HepG2 (cell line): ENCODE results near the gene AJUBA. TPM values are rescaled to one million over a fixed set of nuclear protein-coding genes. Genes with fewer than 3 reads are reported as not detected.

Source experiments
- AGO2 ChIP-seq: fragments of 200-400 bp; formaldehyde crosslinking; optimal IDR thresholded peaks from 2 replicates; pipeline ENCODE3; 2017; ENCODE audit warnings: mild to moderate bottlenecking, low read depth, low read length, moderate library complexity
- ATRX ChIP-seq: sonication (generic); formaldehyde crosslinking; IDR thresholded peaks from 2 replicates; pipeline ENCODE4 v1.4.0; 2020; ENCODE audit warnings: missing genetic modification reagents, borderline replicate concordance
- CENPBD1 ChIP-seq: sonication (generic); formaldehyde crosslinking; IDR thresholded peaks from 2 replicates; pipeline ENCODE4 v1.8.0; 2022; ENCODE audit warnings: missing genetic modification reagents, low read depth, mild to moderate bottlenecking, borderline replicate concordance
- FOSL1 ChIP-seq: sonication (generic); formaldehyde crosslinking; IDR thresholded peaks from 2 replicates; pipeline ENCODE4 v1.9.0; 2021; ENCODE audit warnings: missing genetic modification reagents, borderline replicate concordance
- HNRNPUL1 ChIP-seq: fragments of 200-400 bp; formaldehyde crosslinking; IDR thresholded peaks from 2 replicates; pipeline ENCODE4 v1.6.1; 2017; ENCODE audit warnings: low read depth, mild to moderate bottlenecking, low read length, moderate library complexity
- NR2C2 ChIP-seq: sonication (generic); formaldehyde crosslinking; IDR thresholded peaks from 2 replicates; pipeline ENCODE4 v1.4.0; 2020; ENCODE audit warnings: missing genetic modification reagents, mild to moderate bottlenecking, moderate library complexity, borderline replicate concordance
- RBFOX2 ChIP-seq: fragments of 200-400 bp; formaldehyde crosslinking; IDR thresholded peaks from 2 replicates; pipeline ENCODE4 v1.6.1; 2017; ENCODE audit warnings: low read depth, mild to moderate bottlenecking, low read length
- SMYD3 ChIP-seq: sonication (generic); formaldehyde crosslinking; IDR thresholded peaks from 2 replicates; pipeline ENCODE4 v1.8.1; 2023; ENCODE audit warnings: mild to moderate bottlenecking, missing genetic modification reagents
- YEATS2 ChIP-seq: sonication (generic); formaldehyde crosslinking; IDR thresholded peaks from 2 replicates; pipeline ENCODE4 v1.4.0; 2020; ENCODE audit warnings: missing genetic modification reagents, borderline replicate concordance
- ZMYM2 ChIP-seq: sonication (generic); formaldehyde crosslinking; IDR thresholded peaks from 2 replicates; pipeline ENCODE4 v1.8.0; 2022; ENCODE audit warnings: mild to moderate bottlenecking, missing genetic modification reagents
- ZNF121 ChIP-seq: sonication (generic); formaldehyde crosslinking; IDR thresholded peaks from 2 replicates; pipeline ENCODE4 v1.5.0; 2020; ENCODE audit warnings: mild to moderate bottlenecking, missing genetic modification reagents
- ZNF331 ChIP-seq: sonication (generic); formaldehyde crosslinking; IDR thresholded peaks from 2 replicates; pipeline ENCODE4 v1.4.0; 2020; ENCODE audit warnings: missing genetic modification reagents
- ZNF468 ChIP-seq: sonication (generic); formaldehyde crosslinking; IDR thresholded peaks from 2 replicates; pipeline ENCODE4 v1.8.0; 2022; ENCODE audit warnings: mild to moderate bottlenecking, moderate library complexity, missing genetic modification reagents
- ZNF691 ChIP-seq: sonication (generic); formaldehyde crosslinking; IDR thresholded peaks from 2 replicates; pipeline ENCODE4 v1.4.0; 2020; ENCODE audit warnings: missing genetic modification reagents, low read depth, mild to moderate bottlenecking, borderline replicate concordance
- ZNF710 ChIP-seq: sonication (generic); formaldehyde crosslinking; IDR thresholded peaks from 2 replicates; pipeline ENCODE4 v1.5.0; 2020; ENCODE audit warnings: mild to moderate bottlenecking, missing genetic modification reagents, borderline replicate concordance
- polyA plus RNA-seq, 8 experiments: library from polyadenylated mRNA; depleted of rRNA in 3 of 8; stranded (reverse) in 7 of 8; unstranded in 1 of 8; fragments of >200 nt; fragmentation: Illumina TruSeq in 4 of 8; extraction: Trizol in 4 of 8; gene quantifications; 2 replicates each; pipeline versions ENCODE4 v1.2.1 to v1.2.3, GENCODE V29; 2011 to 2016; ENCODE audit warnings: low read depth in 4 of 8, missing spikeins in 1 of 8, mixed read lengths in 1 of 8; ENCODE audit not compliant: insufficient read depth in 1 of 8
- total RNA-seq, 5 experiments: library from RNA; depleted of rRNA; stranded (reverse); fragments of >200 nt; fragmentation: Illumina TruSeq; extraction: Trizol; gene quantifications; 2 replicates each; pipeline ENCODE4 v1.2.3, GENCODE V29; 2016; ENCODE audit warnings: low read depth in 1 of 5
- TF ChIP-seq, protein P1 (sequence below): sonication (generic); formaldehyde crosslinking; IDR thresholded peaks from 2 replicates; pipeline ENCODE4 v1.4.0; 2020; ENCODE audit warnings: missing genetic modification reagents; ENCODE audit errors: not compliant biosample characterization
- TF ChIP-seq, protein P2 (sequence below): sonication (generic); formaldehyde crosslinking; conservative IDR thresholded peaks from 2 replicates; pipeline ENCODE4 v1.8.1; 2023; ENCODE audit warnings: missing genetic modification reagents
- TF ChIP-seq, protein P3 (sequence below), 2 experiments: sonication (generic) in 1 of 2; formaldehyde crosslinking in 1 of 2; IDR thresholded peaks; 2 replicates each; pipeline versions ENCODE4 v1.4.0 to v1.6.1; 2018 to 2020; ENCODE audit warnings: missing genetic modification reagents in 2 of 2, borderline replicate concordance in 1 of 2, low read depth in 1 of 2, mild to moderate bottlenecking in 1 of 2, missing biosample characterization in 1 of 2

AJUBA gene
- total and polyA plus RNA-seq, 2 of the 13 experiments (the other 11 are each of a cell fraction or from before 2014, with no cell fraction given), result 157 to 241 TPM

DNA sequence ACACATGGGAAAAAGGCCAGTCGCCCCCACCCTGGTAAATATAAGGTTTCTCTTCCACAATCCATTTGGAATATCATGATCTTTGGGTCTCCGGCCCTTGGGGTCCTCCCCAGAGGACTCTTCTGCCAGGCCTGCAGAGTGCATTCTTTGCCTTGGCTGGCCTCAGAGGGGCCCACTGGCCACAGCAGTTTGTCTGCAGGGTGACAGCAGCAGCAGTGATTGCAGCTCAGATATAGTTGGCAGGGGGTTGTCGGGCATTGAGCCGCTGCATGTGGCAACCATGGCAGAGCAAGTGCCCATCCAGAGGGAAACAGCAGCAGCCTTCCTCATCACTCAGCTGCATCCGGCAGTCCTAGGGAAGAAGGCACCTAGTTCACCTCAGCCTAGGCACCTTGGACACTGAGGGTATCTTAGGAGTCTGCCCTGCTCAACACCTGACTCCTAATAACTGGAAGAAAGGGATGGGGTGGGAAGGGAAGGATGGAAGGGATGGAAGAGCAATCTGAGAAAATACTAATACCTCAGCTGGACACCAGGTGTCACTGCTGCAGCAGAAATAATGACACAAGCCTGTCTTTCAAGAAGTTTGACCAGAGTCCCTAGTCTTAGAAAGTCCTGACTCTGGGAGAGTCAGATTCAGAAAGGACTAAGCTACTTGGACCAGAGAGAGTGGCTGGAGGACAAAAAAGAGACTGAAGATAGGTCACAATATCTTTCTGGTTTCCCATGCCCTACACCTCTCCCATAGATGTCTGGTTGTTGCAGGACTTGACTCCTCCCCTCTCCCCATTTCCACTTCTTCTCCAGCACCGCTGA lies 8.9 kb downstream of the AJUBA start (continued):
- TF ChIP-seq ZNF468, result no peak
- TF ChIP-seq CENPBD1 (CRISPR knock-in tag), result no peak
- no peak; the same call in 1 of the 2 replicates for TF ChIP-seq ATRX (CRISPR knock-in tag)
- TF ChIP-seq, protein P1, sequence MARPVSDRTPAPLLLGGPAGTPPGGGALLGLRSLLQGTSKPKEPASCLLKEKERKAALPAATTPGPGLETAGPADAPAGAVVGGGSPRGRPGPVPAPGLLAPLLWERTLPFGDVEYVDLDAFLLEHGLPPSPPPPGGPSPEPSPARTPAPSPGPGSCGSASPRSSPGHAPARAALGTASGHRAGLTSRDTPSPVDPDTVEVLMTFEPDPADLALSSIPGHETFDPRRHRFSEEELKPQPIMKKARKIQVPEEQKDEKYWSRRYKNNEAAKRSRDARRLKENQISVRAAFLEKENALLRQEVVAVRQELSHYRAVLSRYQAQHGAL (CRISPR knock-in tag), result no peak
- TF ChIP-seq ZNF710 (CRISPR knock-in tag), result no peak
- peak; percentile 71; the same call in 1 of the 2 replicates for TF ChIP-seq ZNF691
- TF ChIP-seq HNRNPUL1, result no peak
- no peak for TF ChIP-seq SMYD3
- TF ChIP-seq ZNF331 (CRISPR knock-in tag), result peak; percentile 44; the same call in 1 of the 2 replicates
- TF ChIP-seq, protein P2, sequence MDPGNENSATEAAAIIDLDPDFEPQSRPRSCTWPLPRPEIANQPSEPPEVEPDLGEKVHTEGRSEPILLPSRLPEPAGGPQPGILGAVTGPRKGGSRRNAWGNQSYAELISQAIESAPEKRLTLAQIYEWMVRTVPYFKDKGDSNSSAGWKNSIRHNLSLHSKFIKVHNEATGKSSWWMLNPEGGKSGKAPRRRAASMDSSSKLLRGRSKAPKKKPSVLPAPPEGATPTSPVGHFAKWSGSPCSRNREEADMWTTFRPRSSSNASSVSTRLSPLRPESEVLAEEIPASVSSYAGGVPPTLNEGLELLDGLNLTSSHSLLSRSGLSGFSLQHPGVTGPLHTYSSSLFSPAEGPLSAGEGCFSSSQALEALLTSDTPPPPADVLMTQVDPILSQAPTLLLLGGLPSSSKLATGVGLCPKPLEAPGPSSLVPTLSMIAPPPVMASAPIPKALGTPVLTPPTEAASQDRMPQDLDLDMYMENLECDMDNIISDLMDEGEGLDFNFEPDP (CRISPR knock-in tag), result no peak
- no peak for TF ChIP-seq NR2C2 (CRISPR knock-in tag)
- TF ChIP-seq FOSL1 (CRISPR knock-in tag), result no peak
- TF ChIP-seq, protein P3, sequence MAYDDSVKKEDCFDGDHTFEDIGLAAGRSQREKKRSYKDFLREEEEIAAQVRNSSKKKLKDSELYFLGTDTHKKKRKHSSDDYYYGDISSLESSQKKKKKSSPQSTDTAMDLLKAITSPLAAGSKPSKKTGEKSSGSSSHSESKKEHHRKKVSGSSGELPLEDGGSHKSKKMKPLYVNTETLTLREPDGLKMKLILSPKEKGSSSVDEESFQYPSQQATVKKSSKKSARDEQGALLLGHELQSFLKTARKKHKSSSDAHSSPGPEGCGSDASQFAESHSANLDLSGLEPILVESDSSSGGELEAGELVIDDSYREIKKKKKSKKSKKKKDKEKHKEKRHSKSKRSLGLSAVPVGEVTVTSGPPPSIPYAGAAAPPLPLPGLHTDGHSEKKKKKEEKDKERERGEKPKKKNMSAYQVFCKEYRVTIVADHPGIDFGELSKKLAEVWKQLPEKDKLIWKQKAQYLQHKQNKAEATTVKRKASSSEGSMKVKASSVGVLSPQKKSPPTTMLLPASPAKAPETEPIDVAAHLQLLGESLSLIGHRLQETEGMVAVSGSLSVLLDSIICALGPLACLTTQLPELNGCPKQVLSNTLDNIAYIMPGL (CRISPR knock-in tag; IDR thresholded peaks at IDR 0.05; ENCODE audit: borderline replicate concordance in 1 of 2, low read depth in 1 of 2), result peak; percentile 77; a peak in 3 of 4 replicates
- TF ChIP-seq ZNF121 (CRISPR knock-in tag), result no peak
- peak; percentile 80 for TF ChIP-seq RBFOX2
- TF ChIP-seq YEATS2 (CRISPR knock-in tag), result peak; percentile 71
- peak; percentile 71 for TF ChIP-seq AGO2
- no peak for TF ChIP-seq ZMYM2 (CRISPR knock-in tag)
